Fibroblast of upper back skin (primary cell): ENCODE data around the gene AP4B1.
"Not testable (repeated sequence)": the region's sequence is repeated elsewhere in the genome, so short reads cannot be mapped to it uniquely, and the experiment has no call there.

Experiments
- DNase-seq: peaks from one replicate; pipeline ENCODE4 v3.0.0-alpha.2; 2013

AP4B1 gene

DNA sequence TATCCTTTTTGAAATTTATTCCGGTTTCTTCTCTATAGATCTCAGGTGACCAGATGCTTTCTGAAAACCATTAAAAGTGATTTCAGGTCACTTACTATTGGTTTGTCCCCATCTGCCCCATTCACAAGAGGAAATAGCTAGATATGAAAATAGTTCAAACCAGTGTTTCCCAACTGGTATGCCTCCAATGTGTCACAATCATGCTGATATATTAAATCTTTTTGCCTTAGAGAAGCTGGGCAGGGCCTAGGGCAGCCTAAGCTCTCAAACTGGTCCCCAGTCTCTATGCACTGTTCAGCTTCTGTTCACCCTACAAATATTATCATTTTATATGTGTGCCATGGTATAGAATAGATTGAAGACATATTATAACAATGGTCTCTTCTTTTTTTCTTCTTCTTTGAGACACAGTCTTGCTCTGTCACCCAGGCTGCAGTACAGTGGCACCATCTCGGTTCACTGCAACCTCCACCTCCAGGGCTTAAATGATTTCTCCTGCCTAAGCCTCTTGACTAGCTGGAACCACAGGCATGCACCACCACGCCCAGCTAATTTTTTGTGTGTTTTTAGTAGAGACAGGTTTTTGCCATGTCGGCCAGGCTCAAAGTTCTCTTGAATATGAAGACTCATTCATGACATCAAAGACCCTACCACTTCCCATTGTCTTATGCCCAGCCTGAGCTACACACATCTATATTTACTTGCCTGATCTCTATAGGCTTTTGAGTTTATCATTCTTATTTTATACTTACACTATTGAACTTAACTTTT lies 48.8 kb downstream of the AP4B1 start:
- no peak for DNase-seq

DNA sequence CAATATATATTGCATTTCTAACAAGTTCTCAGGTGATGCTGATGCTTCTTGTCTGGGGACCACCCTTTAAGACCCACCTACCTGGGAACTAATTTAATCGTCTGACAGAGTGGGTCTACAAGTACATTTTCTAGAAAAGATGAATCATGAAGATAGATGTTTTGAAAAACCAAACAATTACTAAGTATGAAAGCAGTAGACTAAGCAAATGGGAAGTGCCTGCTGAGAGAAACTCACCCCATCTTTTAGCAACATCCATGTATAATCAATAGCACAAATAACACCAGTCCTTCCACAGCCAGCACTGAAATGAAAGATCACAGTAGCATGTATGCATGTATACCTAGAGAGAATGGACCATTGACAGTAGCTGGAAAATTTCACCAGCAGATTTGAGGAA lies 50.4 kb downstream of the AP4B1 start:
- no peak for DNase-seq

DNA sequence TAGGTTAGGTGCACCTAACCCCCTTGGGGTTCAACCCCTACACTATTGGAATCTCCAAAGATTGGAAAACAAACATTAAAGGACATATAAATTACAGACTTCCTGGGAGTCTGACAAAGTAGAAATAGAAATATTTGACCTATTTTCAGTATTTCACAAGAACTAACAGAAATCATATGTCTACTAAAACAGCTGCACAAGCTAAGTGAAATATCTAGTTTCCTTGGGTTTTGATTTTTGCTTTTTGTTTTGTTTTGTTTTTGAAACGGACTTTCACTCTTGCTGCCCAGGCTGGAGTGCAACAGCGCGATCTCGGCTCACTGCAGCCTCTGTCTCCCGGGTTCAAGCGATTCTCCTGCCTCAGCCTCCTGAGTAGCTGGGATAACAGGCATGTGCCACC lies 51.9 kb downstream of the AP4B1 start:
- not testable (repeated sequence) for DNase-seq

DNA sequence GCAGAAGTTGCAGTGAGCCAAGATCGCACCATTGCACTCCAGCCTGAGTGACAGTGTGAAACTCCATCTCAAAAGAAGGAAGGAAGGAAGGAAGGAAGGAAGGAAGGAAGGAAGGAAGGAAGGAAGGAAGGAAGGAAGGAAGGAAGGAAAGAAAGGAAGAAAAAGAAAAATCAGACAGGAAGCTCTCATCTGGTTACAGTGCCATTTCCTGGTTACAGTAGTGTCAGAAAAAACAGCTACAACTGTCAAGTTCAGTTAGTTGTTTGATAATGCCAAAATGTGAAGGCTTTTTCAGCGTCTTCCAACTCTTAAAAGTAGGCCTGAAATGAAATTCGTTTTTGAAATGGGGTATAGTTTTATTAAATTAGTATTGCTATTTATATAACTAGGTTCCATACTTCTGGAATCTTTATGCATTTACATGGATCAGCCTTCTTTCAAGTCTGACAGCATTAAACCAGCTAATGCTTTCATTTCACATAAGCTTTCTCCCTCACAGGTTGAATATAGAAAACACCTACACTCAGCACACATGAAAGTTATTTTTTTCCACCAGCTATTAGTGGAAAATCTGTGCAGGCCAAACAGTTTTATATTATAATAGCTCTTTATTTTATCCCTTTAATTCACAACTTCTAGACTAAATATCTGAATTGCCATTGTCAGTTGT lies 54.3 kb downstream of the AP4B1 start:
- DNase-seq: no peak

DNA sequence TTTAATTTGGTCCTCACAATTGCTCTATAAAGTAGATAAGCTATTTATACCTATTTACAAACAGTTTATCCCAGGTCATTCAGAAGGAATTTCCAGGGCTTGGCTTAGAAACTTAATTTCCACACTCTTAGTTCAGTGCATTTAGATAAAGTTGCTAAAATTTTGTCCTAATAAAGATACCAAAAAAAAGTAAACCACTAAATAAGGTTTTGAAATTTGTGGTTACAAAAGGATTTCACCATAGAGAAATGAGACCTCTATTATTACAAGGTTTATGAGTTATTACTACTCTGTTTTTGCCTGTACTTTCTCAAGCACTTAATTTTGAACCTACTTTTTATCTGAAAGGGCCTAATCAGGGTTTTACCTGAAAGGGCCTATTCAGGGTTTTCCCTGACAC lies 55.5 kb downstream of the AP4B1 start:
- no peak for DNase-seq

DNA sequence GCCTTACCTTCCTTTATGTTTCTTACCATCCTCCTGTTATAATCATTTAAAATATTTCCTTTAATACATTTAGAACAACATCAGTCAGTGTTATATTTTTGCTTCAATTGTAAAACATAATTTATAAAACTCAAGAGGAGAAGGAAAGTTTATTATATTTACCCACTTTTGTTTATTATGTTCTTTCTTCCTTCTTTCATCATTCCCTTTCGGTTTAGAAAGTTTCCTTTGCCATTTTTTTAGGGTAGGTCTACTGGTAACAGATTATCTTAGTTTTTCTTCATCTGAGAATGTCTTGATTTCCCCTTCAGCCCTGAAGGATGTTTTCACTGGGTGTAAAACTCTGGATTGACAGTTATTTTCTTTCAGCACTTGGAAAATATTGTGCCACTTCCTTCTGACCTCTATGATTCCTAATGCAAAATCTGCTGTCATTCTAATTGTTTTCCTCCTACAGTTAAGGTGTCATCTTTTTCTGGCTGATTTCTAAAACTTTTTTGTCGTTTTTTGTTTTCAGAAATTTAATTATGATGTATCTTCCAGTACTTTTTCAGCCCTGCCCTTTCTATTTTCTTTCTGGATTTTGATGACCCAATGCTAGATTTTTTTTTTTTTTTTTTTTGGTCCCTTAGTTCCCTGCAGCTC lies 58.1 kb downstream of the AP4B1 start:
- no peak for DNase-seq
